SK-N-SH treated with all-trans-retinoic acid at 6 μM for 48 hours (cell line): ENCODE data around the gene CD164.

Experiments
- ATAC-seq: fragments of 200-7000 bp; cut with Tn5 transposase; 3 replicates; pipeline ENCODE4 v1.9.1; 2020; ENCODE audit warnings: mild to moderate bottlenecking, moderate library complexity
- ARNTL ChIP-seq: fragments of 450-650 bp; formaldehyde crosslinking; IDR thresholded peaks from 2 replicates; pipeline ENCODE4 v1.5.0; 2020; ENCODE audit warnings: low read depth, mild to moderate bottlenecking, moderate library complexity, borderline replicate concordance
- BACH2 ChIP-seq: fragments of 250-450 bp; sonication (Bioruptor Pico); IDR thresholded peaks from 2 replicates; pipeline ENCODE4 v1.9.0; 2021; ENCODE audit warnings: mild to moderate bottlenecking, borderline replicate concordance
- CREB5 ChIP-seq: fragments of 250-450 bp; sonication (Bioruptor Pico); IDR thresholded peaks from 2 replicates; pipeline ENCODE4 v1.5.1; 2020; ENCODE audit warnings: low read depth, mild to moderate bottlenecking, moderate library complexity
- CSDC2 ChIP-seq: fragments of 250-450 bp; sonication (Bioruptor Pico); IDR thresholded peaks from 2 replicates; pipeline ENCODE4 v1.5.0; 2020; ENCODE audit warnings: mild to moderate bottlenecking, moderate library complexity
- CSRNP3 ChIP-seq: fragments of 250-450 bp; sonication (Bioruptor Pico); IDR thresholded peaks from 2 replicates; pipeline ENCODE4 v1.5.1; 2021; ENCODE audit warnings: mild to moderate bottlenecking, moderate library complexity
- ESRRG ChIP-seq: fragments of 250-450 bp; sonication (Bioruptor Pico); IDR thresholded peaks from 2 replicates; pipeline ENCODE4 v1.6.1; 2021; ENCODE audit warnings: mild to moderate bottlenecking
- GLIS3 ChIP-seq: fragments of 250-450 bp; sonication (Bioruptor Pico); IDR thresholded peaks from 2 replicates; pipeline ENCODE4 v1.5.0; 2020; ENCODE audit warnings: mild to moderate bottlenecking, moderate library complexity
- ISL1 ChIP-seq: fragments of 250-450 bp; sonication (Bioruptor Pico); IDR thresholded peaks from 2 replicates; pipeline ENCODE4 v2.1.2; 2022; ENCODE audit warnings: mild to moderate bottlenecking, moderate library complexity
- OSR1 ChIP-seq: fragments of 250-450 bp; sonication (Bioruptor Pico); IDR thresholded peaks from 2 replicates; pipeline ENCODE4 v1.8.0; 2022; ENCODE audit warnings: moderate library complexity, mild to moderate bottlenecking, inconsistent platforms
- POU6F1 ChIP-seq: fragments of 250-450 bp; sonication (Bioruptor Pico); IDR thresholded peaks from 2 replicates; pipeline ENCODE4 v1.8.0; 2021; ENCODE audit warnings: low read depth, mild to moderate bottlenecking, moderate library complexity, borderline replicate concordance
- PPARA ChIP-seq: fragments of 250-450 bp; sonication (Bioruptor Pico); IDR thresholded peaks from 2 replicates; pipeline ENCODE4 v1.5.0; 2020; ENCODE audit warnings: mild to moderate bottlenecking, borderline replicate concordance
- RARB ChIP-seq: fragments of 250-450 bp; sonication (Bioruptor Pico); IDR thresholded peaks from 2 replicates; pipeline ENCODE4 v1.8.0; 2021; ENCODE audit warnings: mild to moderate bottlenecking, moderate library complexity
- SNAI2 ChIP-seq: fragments of 250-450 bp; sonication (Bioruptor Pico); IDR thresholded peaks from 2 replicates; pipeline ENCODE4 v1.5.0; 2020; ENCODE audit warnings: mild to moderate bottlenecking, moderate library complexity
- TCF4 ChIP-seq: fragments of 250-450 bp; sonication (Bioruptor Pico); IDR thresholded peaks from 2 replicates; pipeline ENCODE4 v1.8.0; 2021; ENCODE audit warnings: mild to moderate bottlenecking, moderate library complexity, borderline replicate concordance
- TOX ChIP-seq: fragments of 250-450 bp; sonication (Bioruptor Pico); IDR thresholded peaks from 2 replicates; pipeline ENCODE4 v1.8.0; 2021; ENCODE audit warnings: mild to moderate bottlenecking, moderate library complexity, borderline replicate concordance
- ZC3H10 ChIP-seq: fragments of 250-450 bp; sonication (Bioruptor Pico); IDR thresholded peaks from 2 replicates; pipeline ENCODE4 v1.5.1; 2021; ENCODE audit warnings: mild to moderate bottlenecking, moderate library complexity
- ZFP3 ChIP-seq: fragments of 250-450 bp; sonication (Bioruptor Pico); IDR thresholded peaks from 2 replicates; pipeline ENCODE4 v1.5.0; 2020; ENCODE audit warnings: mild to moderate bottlenecking, moderate library complexity
- ZFP30 ChIP-seq: fragments of 450-650 bp; formaldehyde crosslinking; IDR thresholded peaks from 2 replicates; pipeline ENCODE4 v1.5.0; 2022; ENCODE audit warnings: mild to moderate bottlenecking, moderate library complexity
- ZNF565 ChIP-seq: fragments of 450-650 bp; formaldehyde crosslinking; conservative IDR thresholded peaks from 2 replicates; pipeline ENCODE4 v1.5.0; 2020; ENCODE audit warnings: low read depth, mild to moderate bottlenecking, moderate library complexity
- ZNF70 ChIP-seq: fragments of 450-650 bp; formaldehyde crosslinking; IDR thresholded peaks from 2 replicates; pipeline ENCODE4 v1.5.0; 2020; ENCODE audit warnings: mild to moderate bottlenecking, moderate library complexity
- ZNF8 ChIP-seq: fragments of 450-650 bp; formaldehyde crosslinking; IDR thresholded peaks from 2 replicates; pipeline ENCODE4 v1.5.0; 2020; ENCODE audit warnings: mild to moderate bottlenecking, moderate library complexity

The CD164 gene

GRCh38 chr6:109327491-109327890 lies 54.8 kb downstream of the CD164 start:
- TF ChIP-seq CREB5: no peak
- TF ChIP-seq CSRNP3 (CRISPR knock-in tag): no peak
- TF ChIP-seq ISL1: no peak
- TF ChIP-seq PPARA (CRISPR knock-in tag): no peak
- TF ChIP-seq ZFP3 (CRISPR knock-in tag): no peak
- TF ChIP-seq ZFP30 (CRISPR knock-in tag): no peak
- no peak for TF ChIP-seq CSDC2 (CRISPR knock-in tag)
- ATAC-seq: no peak

- ATAC-seq: no peak
- TF ChIP-seq CSRNP3 (CRISPR knock-in tag): no peak
- TF ChIP-seq CSDC2 (CRISPR knock-in tag): no peak
- TF ChIP-seq TOX (CRISPR knock-in tag): no peak
- TF ChIP-seq GLIS3 (CRISPR knock-in tag): no peak
- TF ChIP-seq, all 23 proteins: peak for 0
These were observed 55.9 kb downstream of the CD164 start for GRCh38 chr6:109326351-109326750.

- ATAC-seq: no peak
- TF ChIP-seq ISL1 (no peak), OSR1 (CRISPR knock-in tag) (no peak), ZNF70 (CRISPR knock-in tag) (no peak), SNAI2 (CRISPR knock-in tag) (no peak), ZNF8 (CRISPR knock-in tag) (no peak), BACH2 (no peak), TOX (CRISPR knock-in tag) (no peak), ZFP3 (CRISPR knock-in tag) (no peak), TCF4 (CRISPR knock-in tag) (no peak), ZFP30 (CRISPR knock-in tag) (no peak), ESRRG (CRISPR knock-in tag) (no peak), RARB (CRISPR knock-in tag) (no peak), ZC3H10 (CRISPR knock-in tag) (no peak), GLIS3 (CRISPR knock-in tag) (no peak), ZNF565 (CRISPR knock-in tag) (no peak), CSRNP3 (CRISPR knock-in tag) (no peak), POU6F1 (no peak)
These were observed 56.9 kb downstream of the CD164 start for GRCh38 chr6:109325400-109325801.

GRCh38 chr6:109323241-109323640 lies 59.0 kb downstream of the CD164 start:
- TF ChIP-seq RARB (CRISPR knock-in tag) (no peak), ZFP30 (CRISPR knock-in tag) (no peak), GLIS3 (CRISPR knock-in tag) (no peak), TCF4 (CRISPR knock-in tag) (no peak), TOX (CRISPR knock-in tag) (no peak), ZFP3 (CRISPR knock-in tag) (no peak), CSRNP3 (CRISPR knock-in tag) (no peak), ARNTL (no peak), BACH2 (no peak), SNAI2 (CRISPR knock-in tag) (no peak), OSR1 (CRISPR knock-in tag) (no peak), ZNF565 (CRISPR knock-in tag) (no peak), ISL1 (no peak), CREB5 (no peak), ESRRG (CRISPR knock-in tag) (no peak), CSDC2 (CRISPR knock-in tag) (no peak)
- TF ChIP-seq, all 23 proteins: peak for 0
- ATAC-seq: no peak
